OCI-LY7 (cell line): Measurements from ENCODE around the gene ABCC4.

ENCODE experiments used
- EZH2phosphoT487 ChIP-seq: fragments of 200-600 bp; sonication (generic); IDR thresholded peaks from 2 replicates; pipeline ENCODE4 v1.6.1; 2018; ENCODE audit warnings: low read depth, borderline replicate concordance, mild to moderate bottlenecking, mixed run types, antibody characterized with exemption, low read length, moderate library complexity, mixed read lengths
- TF ChIP-seq, protein P1 (sequence below): fragments of 200-600 bp; sonication (generic); conservative IDR thresholded peaks from 2 replicates; pipeline ENCODE4 v1.5.1; 2014; ENCODE audit warnings: mild to moderate bottlenecking, antibody characterized with exemption, low read length, moderate library complexity, mixed read lengths

DNA sequence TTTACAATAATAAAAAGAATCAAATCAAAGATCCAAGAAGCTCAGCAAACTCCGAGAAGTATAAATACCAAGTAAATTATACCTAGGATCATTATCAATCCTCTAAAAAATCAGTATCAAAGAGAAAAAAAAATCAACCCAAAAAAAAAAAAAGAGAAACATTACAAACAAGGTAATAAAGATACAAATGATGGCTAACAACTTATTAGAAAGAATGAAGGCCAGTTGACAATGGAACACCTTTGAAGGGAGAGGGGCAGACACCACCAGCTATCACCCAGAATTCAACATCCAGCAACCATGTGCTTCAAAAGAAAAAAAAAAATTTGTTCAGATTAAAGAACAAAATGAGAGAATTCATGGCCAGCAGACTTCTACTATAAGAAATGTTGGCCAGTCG is 77.2 kb downstream of the ABCC4 start:
- TF ChIP-seq, protein P1, sequence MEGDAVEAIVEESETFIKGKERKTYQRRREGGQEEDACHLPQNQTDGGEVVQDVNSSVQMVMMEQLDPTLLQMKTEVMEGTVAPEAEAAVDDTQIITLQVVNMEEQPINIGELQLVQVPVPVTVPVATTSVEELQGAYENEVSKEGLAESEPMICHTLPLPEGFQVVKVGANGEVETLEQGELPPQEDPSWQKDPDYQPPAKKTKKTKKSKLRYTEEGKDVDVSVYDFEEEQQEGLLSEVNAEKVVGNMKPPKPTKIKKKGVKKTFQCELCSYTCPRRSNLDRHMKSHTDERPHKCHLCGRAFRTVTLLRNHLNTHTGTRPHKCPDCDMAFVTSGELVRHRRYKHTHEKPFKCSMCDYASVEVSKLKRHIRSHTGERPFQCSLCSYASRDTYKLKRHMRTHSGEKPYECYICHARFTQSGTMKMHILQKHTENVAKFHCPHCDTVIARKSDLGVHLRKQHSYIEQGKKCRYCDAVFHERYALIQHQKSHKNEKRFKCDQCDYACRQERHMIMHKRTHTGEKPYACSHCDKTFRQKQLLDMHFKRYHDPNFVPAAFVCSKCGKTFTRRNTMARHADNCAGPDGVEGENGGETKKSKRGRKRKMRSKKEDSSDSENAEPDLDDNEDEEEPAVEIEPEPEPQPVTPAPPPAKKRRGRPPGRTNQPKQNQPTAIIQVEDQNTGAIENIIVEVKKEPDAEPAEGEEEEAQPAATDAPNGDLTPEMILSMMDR: no peak
- TF ChIP-seq EZH2phosphoT487: no peak
